ENCODE measurements around the gene ANTXR2. TPM values are rescaled to one million over a fixed set of nuclear protein-coding genes. Genes with fewer than 3 reads are reported as not detected.

The ANTXR2 gene
- total and polyA plus RNA-seq, 2 of the 8 experiments (the other 6 are each of a cell fraction or from before 2014, with no cell fraction given) = 1.1 to 7.5 TPM

DNA sequence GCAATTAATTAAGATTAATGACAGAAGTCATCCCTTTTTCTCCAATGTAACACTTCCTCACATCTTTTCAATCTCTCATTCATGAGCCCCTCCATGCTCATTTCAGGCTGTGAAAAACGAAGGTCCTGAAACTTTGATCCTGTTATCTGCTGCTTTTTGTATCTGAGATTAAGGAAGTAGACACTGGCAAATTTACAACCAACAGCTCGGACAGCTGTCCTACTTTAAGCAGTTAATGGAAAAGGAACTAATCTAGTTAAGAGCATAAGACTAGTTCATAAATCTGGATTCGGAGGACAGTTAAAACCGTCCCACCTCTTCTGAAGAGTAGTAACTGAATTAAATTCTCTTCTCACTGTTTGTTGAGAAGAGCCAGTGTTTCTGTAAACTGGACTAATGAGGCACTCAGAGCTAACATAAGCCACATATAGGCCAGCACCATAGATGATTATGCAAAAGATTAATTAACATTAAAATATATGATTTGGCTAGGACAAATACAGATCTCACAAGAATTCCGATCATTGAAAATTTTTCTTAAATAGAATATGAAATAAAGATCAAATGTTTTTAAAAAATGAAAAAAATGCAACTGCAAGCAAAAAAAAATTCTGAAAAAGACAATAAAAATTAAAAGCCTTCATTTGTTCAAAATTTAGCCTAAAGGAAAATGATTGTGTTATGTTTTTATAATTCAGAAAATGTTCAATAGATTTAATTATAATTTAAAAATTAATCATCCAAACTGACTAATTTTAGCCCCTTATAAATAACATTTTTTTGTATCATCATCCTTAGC lies 114.4 kb downstream of the ANTXR2 start:
- H3K27me3 ChIP-seq (replicated peaks in 1 of 4; ENCODE audit: control insufficient read depth in 3 of 4, extremely low read depth in 1 of 4, insufficient read depth in 3 of 4, low read length in 3 of 4) = peaks cover 0 to 3% (median 0%) of the 10 kb centered on the region in 4 experiments; a peak in 1 of 7 replicates
- no peaks in the 10 kb centered on the region for H3K36me3 ChIP-seq (ENCODE audit: control insufficient read depth in 2 of 4, insufficient read depth in 4 of 4, low read length in 3 of 4)
- no peak overlapping the region for H3K4me2 ChIP-seq (ENCODE audit: insufficient read depth in 1 of 2, low read depth in 2 of 2, low read length in 2 of 2)
- no peak overlapping the region for H3K23ac ChIP-seq (ENCODE audit: insufficient read length)
- no peaks in the 10 kb centered on the region for H4K20me1 ChIP-seq (replicated peaks in 1 of 2; ENCODE audit: control insufficient read depth in 1 of 2, insufficient read depth in 2 of 2, low read length in 2 of 2)
- no peak overlapping the region for H2AK5ac ChIP-seq (ENCODE audit: low read depth, low read length)
- H2BK120ac ChIP-seq (replicated peaks; ENCODE audit: low read depth, low read length) = no peak overlapping the region
- H2BK5ac ChIP-seq (ENCODE audit: low read depth, low read length) = no peak overlapping the region
- no peak overlapping the region for H4K5ac ChIP-seq (ENCODE audit: insufficient read length, low read depth, low read length)
- H2BK20ac ChIP-seq (ENCODE audit: low read length) = no peak overlapping the region
- FAIRE-seq = no peak
- H3K9me3 ChIP-seq (ENCODE audit: insufficient read depth in 2 of 2, low read depth in 1 of 2, low read length in 1 of 2) = no peaks in the 10 kb centered on the region
- H3K23me2 ChIP-seq (ENCODE audit: low read depth, low read length) = no peaks in the 10 kb centered on the region
- H3K4ac ChIP-seq (replicated peaks; ENCODE audit: insufficient read length, low read depth, low read length) = no peak overlapping the region
- H3K9ac ChIP-seq (replicated peaks in 1 of 4; ENCODE audit: extremely low read depth in 1 of 4, low read depth in 3 of 4, low read length in 3 of 4) = no peak overlapping the region
- H2AFZ ChIP-seq (ENCODE audit: low read length) = no peak overlapping the region
- H4K91ac ChIP-seq (replicated peaks; ENCODE audit: insufficient read length, low read length) = no peak overlapping the region
- H3K27ac ChIP-seq (ENCODE audit: low read depth, low read length) = no peak overlapping the region
- H4K8ac ChIP-seq (ENCODE audit: extremely low read depth, insufficient read depth, low read length) = no peak overlapping the region
- DNase-seq (ENCODE audit: low read depth in 1 of 2, low spot score in 2 of 2) = no peak
- no peaks in the 10 kb centered on the region for H3K79me1 ChIP-seq (ENCODE audit: low read depth, low read length)
- CTCF ChIA-PET (ENCODE audit: partially characterized antibody) = interaction anchor here (0.7 to 0.9 kb wide), 2 partner anchors 28 to 44 kb away, joined by 3 read pairs; no protein-coding TSS in a partner anchor
- no peak overlapping the region for H3K18ac ChIP-seq (ENCODE audit: extremely low read depth, low read length)
- WGBS, 2 experiments (ENCODE audit: extremely low coverage in 1 of 2, insufficient coverage in 1 of 2, insufficient read length in 1 of 2, insufficient replicate concordance in 2 of 2, low coverage in 1 of 2, low lambda C conversion rate in 2 of 2, missing lambda C conversion rate in 1 of 2) = 88% methylated on average over 5 of the region's 5 CpGs; no CpG with 5 or more reads in 1 of the 2 experiments
- H3K14ac ChIP-seq (ENCODE audit: insufficient read length) = no peak overlapping the region
- POLR2A ChIA-PET (ENCODE audit: partially characterized antibody) = no interaction called here
- no peaks in the 10 kb centered on the region for H3K4me1 ChIP-seq (replicated peaks in 1 of 4; ENCODE audit: control insufficient read depth in 3 of 4, insufficient read depth in 4 of 4, low read length in 3 of 4)
- H3K56ac ChIP-seq (replicated peaks; ENCODE audit: insufficient read length, low read depth, low read length) = no peak overlapping the region
- H3K79me2 ChIP-seq (ENCODE audit: control insufficient read depth in 1 of 2, insufficient read depth in 2 of 2, low read length in 2 of 2) = no peaks in the 10 kb centered on the region
- no peak overlapping the region for H2BK15ac ChIP-seq (ENCODE audit: low read length)
- H3K4me3 ChIP-seq (ENCODE audit: extremely low read depth in 1 of 4, insufficient read depth in 2 of 4, low read depth in 3 of 4, low read length in 4 of 4) = no peak overlapping the region
- no peak overlapping the region for H2BK12ac ChIP-seq (ENCODE audit: low read depth, low read length)
- no peak for TF ChIP-seq SIRT6 (IDR thresholded peaks at IDR 0.05; ENCODE audit: low read length)
- TF ChIP-seq CTCF (IDR thresholded peaks at IDR 0.05; ENCODE audit: control extremely low read depth in 1 of 3, insufficient read depth in 1 of 3, low read depth in 1 of 3, low read length in 3 of 3) = no peak
- no peak for TF ChIP-seq SP4 (IDR thresholded peaks at IDR 0.05; ENCODE audit: low read length)
- TF ChIP-seq BRCA1 (IDR thresholded peaks at IDR 0.05; ENCODE audit: low read depth, low read length) = no peak
- TF ChIP-seq TCF12 (IDR thresholded peaks at IDR 0.05; ENCODE audit: low read depth, low read length) = no peak
- no peak for TF ChIP-seq E2F6 (IDR thresholded peaks at IDR 0.05)
- TF ChIP-seq RFX5 (IDR thresholded peaks at IDR 0.05; ENCODE audit: borderline replicate concordance, low read depth, low read length) = no peak
- no peak for TF ChIP-seq RBBP5 (IDR thresholded peaks at IDR 0.05; ENCODE audit: borderline replicate concordance, low read depth, low read length)
- no peak for TF ChIP-seq PHF8 (conservative IDR thresholded peaks at IDR 0.05; ENCODE audit: low read depth, low read length)
- no peak for TF ChIP-seq SUZ12 (IDR thresholded peaks at IDR 0.05; ENCODE audit: low read length)

Measured in H1 (cell line).